ENCODE results near the gene ODF2.

ODF2 gene

GRCh38 chr9:128548876-128549275, 93.1 kb downstream of the ODF2 start:
- no peak overlapping the region for H3K4me3 ChIP-seq (replicated peaks in 1 of 2; ENCODE audit: low read depth in 2 of 2, low read length in 2 of 2)
- DNase-seq (ENCODE audit: low read depth in 2 of 2) = no peak
- TF ChIP-seq, protein P1, sequence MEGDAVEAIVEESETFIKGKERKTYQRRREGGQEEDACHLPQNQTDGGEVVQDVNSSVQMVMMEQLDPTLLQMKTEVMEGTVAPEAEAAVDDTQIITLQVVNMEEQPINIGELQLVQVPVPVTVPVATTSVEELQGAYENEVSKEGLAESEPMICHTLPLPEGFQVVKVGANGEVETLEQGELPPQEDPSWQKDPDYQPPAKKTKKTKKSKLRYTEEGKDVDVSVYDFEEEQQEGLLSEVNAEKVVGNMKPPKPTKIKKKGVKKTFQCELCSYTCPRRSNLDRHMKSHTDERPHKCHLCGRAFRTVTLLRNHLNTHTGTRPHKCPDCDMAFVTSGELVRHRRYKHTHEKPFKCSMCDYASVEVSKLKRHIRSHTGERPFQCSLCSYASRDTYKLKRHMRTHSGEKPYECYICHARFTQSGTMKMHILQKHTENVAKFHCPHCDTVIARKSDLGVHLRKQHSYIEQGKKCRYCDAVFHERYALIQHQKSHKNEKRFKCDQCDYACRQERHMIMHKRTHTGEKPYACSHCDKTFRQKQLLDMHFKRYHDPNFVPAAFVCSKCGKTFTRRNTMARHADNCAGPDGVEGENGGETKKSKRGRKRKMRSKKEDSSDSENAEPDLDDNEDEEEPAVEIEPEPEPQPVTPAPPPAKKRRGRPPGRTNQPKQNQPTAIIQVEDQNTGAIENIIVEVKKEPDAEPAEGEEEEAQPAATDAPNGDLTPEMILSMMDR (IDR thresholded peaks at IDR 0.05; ENCODE audit: low read depth, low read length) = no peak

- peak in 1 of 2 donors; percentile 25 for DNase-seq (ENCODE audit: low read depth in 2 of 2)
- TF ChIP-seq, protein P1 (IDR thresholded peaks at IDR 0.05; ENCODE audit: low read depth, low read length) = no peak
- no peak overlapping the region for H3K4me3 ChIP-seq (replicated peaks in 1 of 2; ENCODE audit: low read depth in 2 of 2, low read length in 2 of 2)
Observed at GRCh38 chr9:128550226-128550625, 94.4 kb downstream of the ODF2 start.

Data from cardiac fibroblast (primary cell).